Measurements from ENCODE around the gene ARHGDIG. TPM values are rescaled to one million over a fixed set of nuclear protein-coding genes. Genes with fewer than 3 reads are reported as not detected.

Gene ARHGDIG
- total RNA-seq, 1 donor from 2014 or later: not detected

DNA sequence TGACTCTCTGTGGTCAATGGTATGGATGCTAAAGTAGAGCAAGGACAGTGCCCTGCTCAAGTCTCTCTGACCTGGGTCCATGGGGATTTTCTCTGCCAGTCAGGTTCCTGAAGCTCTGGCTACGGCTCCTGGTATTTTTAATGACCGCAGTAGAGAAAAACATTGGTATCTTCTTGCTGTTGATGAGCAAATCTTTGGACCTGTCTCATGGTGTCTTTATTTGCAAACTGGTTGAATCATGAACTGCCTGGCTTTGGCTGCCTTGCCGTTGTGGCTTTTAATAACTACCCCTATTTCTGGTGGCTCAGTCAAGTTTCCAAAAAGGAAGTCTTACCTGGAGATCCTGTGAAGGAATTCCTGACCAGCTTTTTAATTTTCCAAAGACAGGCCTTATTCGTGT lies 37.0 kb upstream of the ARHGDIG start:
- DNase-seq (ENCODE audit: low spot score): no peak
- TF ChIP-seq EZH2 (IDR thresholded peaks at IDR 0.05) (no peak), CTCF (IDR thresholded peaks at IDR 0.05) (no peak), EZH2phosphoT487 (IDR thresholded peaks at IDR 0.05) (no peak)
- H3K4me3 Mint-ChIP-seq: no peak overlapping the region
- H3K27me3 ChIP-seq: no peaks in the 10 kb centered on the region
- no peaks in the 10 kb centered on the region for H3F3A ChIP-seq (ENCODE audit: low read depth)
- H3K4me1 ChIP-seq: no peaks in the 10 kb centered on the region
- peaks cover 20% of the 10 kb centered on the region for H3K36me3 Mint-ChIP-seq
- no peak overlapping the region for H3K27ac ChIP-seq
- no peak overlapping the region for H3K9ac ChIP-seq
- no peaks in the 10 kb centered on the region for H3K36me3 ChIP-seq
- H2AFZ ChIP-seq (replicated peaks): no peak overlapping the region
- H3K4me1 Mint-ChIP-seq: peaks cover 10% of the 10 kb centered on the region
- H3K4me3 ChIP-seq: no peak overlapping the region
- H3K27ac Mint-ChIP-seq: no peak overlapping the region
- H3K4me2 ChIP-seq: no peak overlapping the region
- H3K9me3 Mint-ChIP-seq: no peaks in the 10 kb centered on the region
- no peaks in the 10 kb centered on the region for H3K27me3 Mint-ChIP-seq (ENCODE audit: insufficient read depth, low read depth)
- H3K9me3 ChIP-seq (ENCODE audit: low read depth): no peaks in the 10 kb centered on the region
- peaks cover 48% of the 10 kb centered on the region for H4K20me1 ChIP-seq (ENCODE audit: low read depth)
- H3K79me2 ChIP-seq (ENCODE audit: low read depth): peaks cover 90% of the 10 kb centered on the region

DNA sequence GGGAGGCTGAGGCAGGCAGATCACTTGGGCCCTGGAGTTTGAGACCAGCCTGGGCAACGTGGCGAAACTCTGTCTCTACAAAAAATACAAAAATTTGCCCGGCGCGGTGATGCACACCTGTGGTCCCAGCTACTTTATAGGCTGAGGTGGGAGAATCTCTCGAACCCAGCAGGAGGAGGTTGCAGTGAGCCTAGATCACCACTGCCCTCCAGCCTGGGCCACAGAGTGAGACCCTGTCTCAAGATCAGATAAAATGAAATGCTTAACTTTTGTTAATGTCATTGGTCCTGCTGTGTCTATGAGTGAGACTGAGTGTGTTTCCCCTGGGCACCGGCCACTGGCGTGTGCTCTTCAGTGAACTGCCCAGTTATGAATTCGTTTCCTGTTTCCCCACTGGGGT lies 35.3 kb upstream of the ARHGDIG start:
- Histone ChIP-seq H3K79me2 (ENCODE audit: low read depth) (peaks cover 75% of the 10 kb centered on the region), H4K20me1 (ENCODE audit: low read depth) (peaks cover 46% of the 10 kb centered on the region), H3K36me3 (no peaks in the 10 kb centered on the region), H3K4me1 (no peaks in the 10 kb centered on the region), H3K4me3 (no peak overlapping the region), H3F3A (ENCODE audit: low read depth) (no peaks in the 10 kb centered on the region), H3K27me3 (no peaks in the 10 kb centered on the region), H3K27ac (no peak overlapping the region), H3K9ac (no peak overlapping the region), H2AFZ (replicated peaks) (no peak overlapping the region), H3K4me2 (no peak overlapping the region), H3K9me3 (ENCODE audit: low read depth) (no peaks in the 10 kb centered on the region)
- no peaks in the 10 kb centered on the region for H3K27me3 Mint-ChIP-seq (ENCODE audit: insufficient read depth, low read depth)
- no peak overlapping the region for H3K4me3 Mint-ChIP-seq
- peaks cover 15% of the 10 kb centered on the region for H3K36me3 Mint-ChIP-seq
- no peak overlapping the region for H3K27ac Mint-ChIP-seq
- H3K4me1 Mint-ChIP-seq: peaks cover 5% of the 10 kb centered on the region
- TF ChIP-seq CTCF (IDR thresholded peaks at IDR 0.05) (no peak), EZH2 (IDR thresholded peaks at IDR 0.05) (no peak), EZH2phosphoT487 (IDR thresholded peaks at IDR 0.05) (no peak)
- DNase-seq (ENCODE audit: low spot score): no peak
- no peaks in the 10 kb centered on the region for H3K9me3 Mint-ChIP-seq

- Mint-ChIP-seq H3K9me3 (no peaks in the 10 kb centered on the region), H3K4me3 (no peak overlapping the region), H3K27me3 (ENCODE audit: insufficient read depth, low read depth) (no peaks in the 10 kb centered on the region), H3K36me3 (peaks cover 19% of the 10 kb centered on the region), H3K27ac (no peak overlapping the region), H3K4me1 (peaks cover 5% of the 10 kb centered on the region)
- no peak overlapping the region for H3K9ac ChIP-seq
- no peaks in the 10 kb centered on the region for H3K4me1 ChIP-seq
- peaks cover 42% of the 10 kb centered on the region for H4K20me1 ChIP-seq (ENCODE audit: low read depth)
- H3K4me2 ChIP-seq: no peak overlapping the region
- H3K4me3 ChIP-seq: no peak overlapping the region
- no peaks in the 10 kb centered on the region for H3K27me3 ChIP-seq
- H2AFZ ChIP-seq (replicated peaks): no peak overlapping the region
- DNase-seq (ENCODE audit: low spot score): no peak
- TF ChIP-seq EZH2phosphoT487 (IDR thresholded peaks at IDR 0.05) (no peak), CTCF (IDR thresholded peaks at IDR 0.05) (no peak), EZH2 (IDR thresholded peaks at IDR 0.05) (no peak)
- no peak overlapping the region for H3K27ac ChIP-seq
- H3K79me2 ChIP-seq (ENCODE audit: low read depth): peaks cover 56% of the 10 kb centered on the region
- no peaks in the 10 kb centered on the region for H3K9me3 ChIP-seq (ENCODE audit: low read depth)
- no peaks in the 10 kb centered on the region for H3K36me3 ChIP-seq
- no peaks in the 10 kb centered on the region for H3F3A ChIP-seq (ENCODE audit: low read depth)
Observed at GRCh38 chr16:247027-247426, 33.4 kb upstream of the ARHGDIG start.
